HCT116 (cell line): Measurements from ENCODE around the gene CD33. TPM values are rescaled to one million over a fixed set of nuclear protein-coding genes. Genes with fewer than 3 reads are reported as not detected.

Source experiments
- ATAC-seq: fragments of 200-7000 bp; cut with Tn5 transposase; 2 replicates; pipeline ENCODE4 v1.9.1; 2020; ENCODE audit warnings: mild to moderate bottlenecking, moderate library complexity
- BruUV-seq: library from RNA; stranded (reverse); fragments of 400-500 nt; replicated peaks from 2 replicates; lab custom pipeline; 2021; lab: Mats Ljungman, UMichigan
- CTCF ChIA-PET: fragments of 300-600 bp; sonication (Branson Sonifier 250); formaldehyde crosslinking; loops from one replicate; lab custom pipeline; 2021; ENCODE audit warnings: antibody characterized with exemption; lab: Charles Lee
- POLR2A ChIA-PET: fragments of 300-600, 350-600 bp; sonication (Branson Sonifier 250); formaldehyde crosslinking; loops from one replicate; lab custom pipeline; 2021; ENCODE audit warnings: antibody characterized with exemption; lab: Charles Lee
- RAD21 ChIA-PET, 2 experiments: fragments of 300-600 bp; sonication (Branson Sonifier 250); formaldehyde crosslinking; loops; one replicate each; lab custom pipeline; 2023; ENCODE audit warnings: low total read pairs in 2 of 2; ENCODE audit not compliant: uncharacterized antibody in 2 of 2, unreplicated experiment in 2 of 2, low non-redundant PET in 1 of 2; lab: Charles Lee
- DNase-seq: peaks from one replicate; pipeline ENCODE4 v3.0.0-alpha.2; 2010; ENCODE audit warnings: low read depth, low spot score
- H2AFZ ChIP-seq: fragments of 200-600 bp; shearing (Covaris generic), sonication (generic); 2 replicates; pipeline ENCODE4 v1.6.1; 2017; ENCODE audit warnings: low read depth, mixed run types, mixed read lengths, antibody characterized with exemption, low read length; ENCODE audit not compliant: poor library complexity, severe bottlenecking
- H3K27ac ChIP-seq: 2 replicates; pipeline ENCODE4 v1.5.1; 2012; ENCODE audit warnings: low read depth, low read length
- H3K27me3 ChIP-seq: fragments of 200-600 bp; sonication (generic); 2 replicates; pipeline ENCODE4 v1.6.1; 2016; ENCODE audit warnings: mixed run types, low read length, mixed read lengths; ENCODE audit not compliant: insufficient read depth
- H3K36me3 ChIP-seq, 2 experiments: fragments of 200-500 bp in 1 of 2; fragments of 200-600 bp in 1 of 2; sonication (Bioruptor generic) in 1 of 2; sonication (generic) in 1 of 2; 2 replicates each; pipeline versions ENCODE4 v1.5.1 to v1.6.1; 2014 to 2016; ENCODE audit warnings: low read length in 2 of 2, inconsistent platforms in 1 of 2, mixed read lengths in 1 of 2, mixed run types in 1 of 2; ENCODE audit not compliant: insufficient read depth in 2 of 2, control insufficient read depth in 1 of 2
- H3K4me1 ChIP-seq, 2 experiments: fragments of 200-600 bp in 1 of 2; sonication (generic) in 1 of 2; 2 replicates each; pipeline versions ENCODE4 v1.5.1 to v1.6.1; 2012 to 2017; ENCODE audit warnings: low read length in 2 of 2, inconsistent platforms in 1 of 2, mild to moderate bottlenecking in 1 of 2, mixed read lengths in 1 of 2, mixed run types in 1 of 2, moderate library complexity in 1 of 2; ENCODE audit not compliant: insufficient read depth in 2 of 2, control insufficient read depth in 1 of 2
- H3K4me2 ChIP-seq: fragments of 200-600 bp; sonication (generic); 2 replicates; pipeline ENCODE4 v1.6.1; 2017; ENCODE audit warnings: mixed run types, low read length, mixed read lengths
- H3K4me3 ChIP-seq, 2 experiments: fragments of 200-600 bp in 1 of 2; sonication (generic) in 1 of 2; replicated peaks in 1 of 2; 2 replicates each; pipeline ENCODE4 v1.5.1; 2011 to 2016; ENCODE audit warnings: low read length in 2 of 2, control low read depth in 1 of 2, low read depth in 1 of 2, mild to moderate bottlenecking in 1 of 2, mixed read lengths in 1 of 2, mixed run types in 1 of 2
- H3K79me2 ChIP-seq: fragments of 200-600 bp; sonication (generic); 2 replicates; pipeline ENCODE4 v1.6.1; 2017; ENCODE audit warnings: mild to moderate bottlenecking, mixed run types, low read length, moderate library complexity, mixed read lengths; ENCODE audit not compliant: insufficient read depth
- H3K9ac ChIP-seq: fragments of 200-600 bp; sonication (generic); 2 replicates; pipeline ENCODE4 v1.6.1; 2016; ENCODE audit warnings: low read length, mixed read lengths
- H3K9me2 ChIP-seq: fragments of 200-600 bp; sonication (generic), shearing (Covaris generic); 2 replicates; pipeline ENCODE4 v1.6.1; 2017; ENCODE audit warnings: mixed run types, mild to moderate bottlenecking, moderate library complexity; ENCODE audit not compliant: insufficient read depth
- H3K9me3 ChIP-seq, 2 experiments: fragments of 200-500 bp in 1 of 2; fragments of 200-600 bp in 1 of 2; sonication (Bioruptor generic) in 1 of 2; sonication (generic) in 1 of 2; 2 replicates each; pipeline ENCODE4 v1.6.1; 2014 to 2017; ENCODE audit warnings: low read length in 2 of 2, mixed read lengths in 2 of 2, inconsistent platforms in 1 of 2, low read depth in 1 of 2, mild to moderate bottlenecking in 1 of 2, mixed run types in 1 of 2, moderate library complexity in 1 of 2; ENCODE audit not compliant: control insufficient read depth in 1 of 2, insufficient read depth in 1 of 2
- H4K20me1 ChIP-seq: fragments of 200-600 bp; sonication (generic), shearing (Covaris generic); 2 replicates; pipeline ENCODE4 v1.6.1; 2017; ENCODE audit warnings: mixed run types, mild to moderate bottlenecking, moderate library complexity; ENCODE audit not compliant: insufficient read depth
- CEBPB ChIP-seq: IDR thresholded peaks from 2 replicates; pipeline ENCODE4 v1.6.1; 2012; ENCODE audit warnings: low read depth
- ELF1 ChIP-seq: IDR thresholded peaks from 2 replicates; pipeline ENCODE4 v1.6.1; 2012; ENCODE audit warnings: low read depth, borderline replicate concordance
- EZH2phosphoT487 ChIP-seq: fragments of 200-600 bp; IDR thresholded peaks from 2 replicates; pipeline ENCODE4 v1.6.1; 2018; ENCODE audit warnings: antibody characterized with exemption, borderline replicate concordance
- POLR2A ChIP-seq: IDR thresholded peaks from 2 replicates; pipeline ENCODE4 v1.7.0; 2011; ENCODE audit warnings: borderline replicate concordance; ENCODE audit not compliant: insufficient read depth, insufficient read length; ENCODE audit errors: extremely low read depth
- POLR2AphosphoS5 ChIP-seq: IDR thresholded peaks from 2 replicates; pipeline ENCODE4 v1.6.1; 2011; ENCODE audit warnings: mild to moderate bottlenecking, low read depth, low read length, moderate library complexity
- RAD21 ChIP-seq: IDR thresholded peaks from 2 replicates; pipeline ENCODE4 v1.6.1; 2012; ENCODE audit warnings: low read depth, mild to moderate bottlenecking
- SP1 ChIP-seq: IDR thresholded peaks from 2 replicates; pipeline ENCODE4 v1.6.1; 2012; ENCODE audit warnings: low read depth
- SRF ChIP-seq: IDR thresholded peaks from 2 replicates; pipeline ENCODE4 v1.6.1; 2012; ENCODE audit warnings: low read depth
- TCF7L2 ChIP-seq: IDR thresholded peaks from 2 replicates; pipeline ENCODE4 v1.7.0; 2011; ENCODE audit warnings: borderline replicate concordance, inconsistent platforms; ENCODE audit not compliant: insufficient read depth, insufficient read length; ENCODE audit errors: extremely low read depth
- YY1 ChIP-seq: IDR thresholded peaks from 2 replicates; pipeline ENCODE4 v1.6.1; 2011; ENCODE audit warnings: low read length, low read depth, moderate library complexity, mild to moderate bottlenecking; ENCODE audit not compliant: insufficient replicate concordance; ENCODE audit errors: extremely low read depth
- ZBTB33 ChIP-seq: IDR thresholded peaks from 2 replicates; pipeline ENCODE4 v1.6.1; 2011; ENCODE audit warnings: mild to moderate bottlenecking, low read length, moderate library complexity; ENCODE audit not compliant: insufficient replicate concordance; ENCODE audit errors: extremely low read depth
- ZFX ChIP-seq: fragments of 450-650 bp; IDR thresholded peaks from 2 replicates; pipeline ENCODE4 v1.6.1; 2017
- ZNF274 ChIP-seq: fragments of 200-500 bp; sonication (Bioruptor generic); IDR thresholded peaks from 2 replicates; pipeline ENCODE4 v1.6.1; 2014; ENCODE audit warnings: mild to moderate bottlenecking, low read depth, low read length, inconsistent platforms
- intact Hi-C: fragments of 100-400 bp; cut with micrococcal nuclease; formaldehyde crosslinking; loops from 2 replicates; pipeline ENCODE4 v1.10.0; 2022
- total RNA-seq: library from RNA; stranded (reverse); gene quantifications from one replicate; pipeline ENCODE4 v1.2.1, GENCODE V29; 2021; ENCODE audit not compliant: unreplicated experiment
- TF ChIP-seq, protein P1 (sequence below): IDR thresholded peaks from 2 replicates; pipeline ENCODE4 v1.6.1; 2012
- TF ChIP-seq, protein P2 (sequence below), 3 experiments: fragments of 200-600 bp in 1 of 3; sonication (generic) in 1 of 3; IDR thresholded peaks in 2 of 3; conservative IDR thresholded peaks in 1 of 3; 2 replicates each; pipeline ENCODE4 v1.5.1; 2012 to 2017; ENCODE audit warnings: low read depth in 2 of 3, low read length in 2 of 3, antibody characterized with exemption in 1 of 3, borderline replicate concordance in 1 of 3, control low read depth in 1 of 3, mild to moderate bottlenecking in 1 of 3, mixed read lengths in 1 of 3, mixed run types in 1 of 3, moderate library complexity in 1 of 3; ENCODE audit not compliant: insufficient read depth in 1 of 3

Gene CD33
- total RNA-seq, 1 experiment from 2014 or later = 3.1 TPM

DNA sequence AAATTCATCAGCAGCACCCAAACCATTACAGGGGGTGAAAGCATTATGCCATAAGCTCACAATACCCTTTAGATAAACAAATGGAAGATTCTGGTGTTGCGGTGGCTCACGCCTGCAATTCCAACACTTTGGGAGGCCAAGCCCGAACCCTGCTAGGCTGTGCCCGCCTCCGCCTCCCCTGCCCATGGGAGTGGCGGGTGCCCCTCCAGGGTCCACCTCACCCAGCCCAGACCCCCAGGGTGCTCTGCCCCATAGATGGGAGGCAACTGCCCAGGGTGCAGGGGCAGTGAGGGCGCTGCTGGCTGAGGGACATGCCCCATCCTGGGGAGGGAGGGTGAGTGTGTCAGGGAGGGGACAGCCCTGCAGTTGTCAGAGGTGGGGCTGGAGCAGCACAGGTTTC lies 16.0 kb downstream of the CD33 start:
- ChIA-PET RAD21 (no interaction called here), CTCF (no interaction called here), POLR2A (no interaction called here)
- Histone ChIP-seq H3K27me3 (peaks cover 4% of the 10 kb centered on the region; the same call in 1 of the 2 replicates), H2AFZ (no peak overlapping the region), H3K4me3 (no peak overlapping the region), H3K36me3 (no peaks in the 10 kb centered on the region), H3K9me3 (no peaks in the 10 kb centered on the region), H3K9ac (no peak overlapping the region), H3K4me2 (no peak overlapping the region), H3K9me2 (no peaks in the 10 kb centered on the region), H3K27ac (no peak overlapping the region), H3K4me1 (no peaks in the 10 kb centered on the region), H4K20me1 (no peaks in the 10 kb centered on the region), H3K79me2 (no peaks in the 10 kb centered on the region)
- no TSS peak for BruUV-seq
- TF ChIP-seq POLR2A (no peak), ZBTB33 (no peak), RAD21 (no peak), ZNF274 (no peak), SRF (no peak), SP1 (no peak), CEBPB (no peak), YY1 (no peak), POLR2AphosphoS5 (no peak), ELF1 (no peak), EZH2phosphoT487 (no peak), ZFX (no peak), TCF7L2 (no peak)
- TF ChIP-seq, protein P1, sequence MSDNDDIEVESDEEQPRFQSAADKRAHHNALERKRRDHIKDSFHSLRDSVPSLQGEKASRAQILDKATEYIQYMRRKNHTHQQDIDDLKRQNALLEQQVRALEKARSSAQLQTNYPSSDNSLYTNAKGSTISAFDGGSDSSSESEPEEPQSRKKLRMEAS = no peak
- TF ChIP-seq, protein P2, sequence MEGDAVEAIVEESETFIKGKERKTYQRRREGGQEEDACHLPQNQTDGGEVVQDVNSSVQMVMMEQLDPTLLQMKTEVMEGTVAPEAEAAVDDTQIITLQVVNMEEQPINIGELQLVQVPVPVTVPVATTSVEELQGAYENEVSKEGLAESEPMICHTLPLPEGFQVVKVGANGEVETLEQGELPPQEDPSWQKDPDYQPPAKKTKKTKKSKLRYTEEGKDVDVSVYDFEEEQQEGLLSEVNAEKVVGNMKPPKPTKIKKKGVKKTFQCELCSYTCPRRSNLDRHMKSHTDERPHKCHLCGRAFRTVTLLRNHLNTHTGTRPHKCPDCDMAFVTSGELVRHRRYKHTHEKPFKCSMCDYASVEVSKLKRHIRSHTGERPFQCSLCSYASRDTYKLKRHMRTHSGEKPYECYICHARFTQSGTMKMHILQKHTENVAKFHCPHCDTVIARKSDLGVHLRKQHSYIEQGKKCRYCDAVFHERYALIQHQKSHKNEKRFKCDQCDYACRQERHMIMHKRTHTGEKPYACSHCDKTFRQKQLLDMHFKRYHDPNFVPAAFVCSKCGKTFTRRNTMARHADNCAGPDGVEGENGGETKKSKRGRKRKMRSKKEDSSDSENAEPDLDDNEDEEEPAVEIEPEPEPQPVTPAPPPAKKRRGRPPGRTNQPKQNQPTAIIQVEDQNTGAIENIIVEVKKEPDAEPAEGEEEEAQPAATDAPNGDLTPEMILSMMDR (IDR thresholded peaks at IDR 0.05 in 2 of 3, conservative IDR thresholded peaks at IDR 0.05 in 1 of 3; ENCODE audit: borderline replicate concordance in 1 of 3, insufficient read depth in 1 of 3, low read depth in 2 of 3, low read length in 2 of 3) = no peak
- DNase-seq (no peak), ATAC-seq (no peak)
- intact Hi-C loops = no loop called here
